Esophagus muscularis mucosa (tissue), 4 donors: ENCODE measurements around the gene FRMD4A.

ENCODE experiments used
- EP300 ChIP-seq: sonication (generic); formaldehyde crosslinking; IDR thresholded peaks from one replicate; pipeline ENCODE4 v1.6.1; 2017; ENCODE audit warnings: antibody characterized with exemption
- POLR2AphosphoS5 ChIP-seq, 2 donors: sonication (generic); formaldehyde crosslinking; IDR thresholded peaks; one replicate each; pipeline ENCODE4 v1.6.1; 2017; ENCODE audit warnings: antibody characterized with exemption in 2 of 2
- TF ChIP-seq, protein P1 (sequence below), 3 experiments: fragments of 200-600 bp in 2 of 3; fragments of 450-650 bp in 1 of 3; sonication (generic) in 2 of 3; IDR thresholded peaks; one replicate each; pipeline ENCODE4 v1.5.1; 2017 to 2019; ENCODE audit warnings: antibody characterized with exemption in 3 of 3, mild to moderate bottlenecking in 2 of 3, moderate library complexity in 1 of 3

DNA sequence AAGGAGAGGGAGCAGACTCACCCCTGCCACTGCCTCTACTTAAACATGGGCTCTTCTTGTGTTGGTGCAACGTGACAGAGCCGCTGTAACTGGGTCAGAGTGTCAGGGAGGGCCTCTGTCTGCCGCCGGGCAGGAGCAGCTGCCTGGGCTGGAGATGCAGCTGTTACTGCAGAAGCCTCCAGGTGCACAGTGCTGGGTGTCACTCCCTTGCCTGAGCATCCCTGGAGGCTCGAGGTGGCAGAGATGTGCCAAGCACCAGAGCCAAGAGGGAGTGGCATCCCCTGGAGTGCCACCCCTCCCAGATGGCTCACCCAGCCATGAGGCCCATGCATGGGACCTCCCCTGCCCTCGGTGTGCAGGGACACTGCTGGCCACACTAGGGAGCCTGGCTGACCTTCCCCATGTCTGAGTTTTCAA lies 598.3 kb downstream of the FRMD4A start:
- TF ChIP-seq, protein P1, sequence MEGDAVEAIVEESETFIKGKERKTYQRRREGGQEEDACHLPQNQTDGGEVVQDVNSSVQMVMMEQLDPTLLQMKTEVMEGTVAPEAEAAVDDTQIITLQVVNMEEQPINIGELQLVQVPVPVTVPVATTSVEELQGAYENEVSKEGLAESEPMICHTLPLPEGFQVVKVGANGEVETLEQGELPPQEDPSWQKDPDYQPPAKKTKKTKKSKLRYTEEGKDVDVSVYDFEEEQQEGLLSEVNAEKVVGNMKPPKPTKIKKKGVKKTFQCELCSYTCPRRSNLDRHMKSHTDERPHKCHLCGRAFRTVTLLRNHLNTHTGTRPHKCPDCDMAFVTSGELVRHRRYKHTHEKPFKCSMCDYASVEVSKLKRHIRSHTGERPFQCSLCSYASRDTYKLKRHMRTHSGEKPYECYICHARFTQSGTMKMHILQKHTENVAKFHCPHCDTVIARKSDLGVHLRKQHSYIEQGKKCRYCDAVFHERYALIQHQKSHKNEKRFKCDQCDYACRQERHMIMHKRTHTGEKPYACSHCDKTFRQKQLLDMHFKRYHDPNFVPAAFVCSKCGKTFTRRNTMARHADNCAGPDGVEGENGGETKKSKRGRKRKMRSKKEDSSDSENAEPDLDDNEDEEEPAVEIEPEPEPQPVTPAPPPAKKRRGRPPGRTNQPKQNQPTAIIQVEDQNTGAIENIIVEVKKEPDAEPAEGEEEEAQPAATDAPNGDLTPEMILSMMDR (IDR thresholded peaks at IDR 0.05) = no peak
- TF ChIP-seq POLR2AphosphoS5 (IDR thresholded peaks at IDR 0.05) (no peak), EP300 (no peak)
